CD4-positive, alpha-beta T cell (primary cell): ENCODE data around the gene ESRRG. TPM values are rescaled to one million over a fixed set of nuclear protein-coding genes. Genes with fewer than 3 reads are reported as not detected.

ENCODE experiments used
- ATAC-seq: fragments of 200-7000 bp; cut with Tn5 transposase; one replicate; pipeline ENCODE4 v1.10.0; 2022; ENCODE audit warnings: mild to moderate bottlenecking; ENCODE audit not compliant: poor library complexity
- CTCF ChIA-PET: fragments of 350-600 bp; sonication (Branson Sonifier 250); formaldehyde crosslinking; loops from one replicate; lab custom pipeline; 2021; ENCODE audit warnings: antibody characterized with exemption, inconsistent platforms; lab: Charles Lee
- POLR2A ChIA-PET: fragments of 350-600 bp; sonication (Branson Sonifier 250); formaldehyde crosslinking; loops from one replicate; lab custom pipeline; 2021; ENCODE audit warnings: antibody characterized with exemption, inconsistent platforms; lab: Charles Lee
- DNase-seq, 14 experiments: peaks; one replicate each; pipeline ENCODE4 v3.0.0-alpha.2; 2013 to 2020; ENCODE audit warnings: mixed read lengths in 2 of 14
- H3K27ac ChIP-seq, 2 donors: one replicate each; pipeline versions ENCODE4 v1.5.1 to v1.7.0; 2013; ENCODE audit warnings: low read length in 2 of 2, low read depth in 1 of 2, mild to moderate bottlenecking in 1 of 2
- H3K27me3 ChIP-seq, 2 experiments: 1 replicate in 1 of 2; 2 replicates in 1 of 2; pipeline versions ENCODE4 v1.6.1 to v1.7.0; 2013; ENCODE audit warnings: low read length in 2 of 2, control low read depth in 1 of 2, mild to moderate bottlenecking in 1 of 2, moderate library complexity in 1 of 2; ENCODE audit not compliant: insufficient read depth in 2 of 2, control insufficient read depth in 1 of 2
- H3K36me3 ChIP-seq: one replicate; pipeline ENCODE4 v1.6.1; 2013; ENCODE audit warnings: low read length, control low read depth; ENCODE audit not compliant: insufficient read depth
- H3K4me1 ChIP-seq: one replicate; pipeline ENCODE4 v1.6.1; 2013; ENCODE audit warnings: low read length, control low read depth; ENCODE audit not compliant: insufficient read depth
- H3K4me3 ChIP-seq: one replicate; pipeline ENCODE4 v1.5.1; 2013; ENCODE audit warnings: mild to moderate bottlenecking, low read length, moderate library complexity
- H3K9me3 ChIP-seq, 2 experiments: 1 replicate in 1 of 2; 2 replicates in 1 of 2; pipeline versions ENCODE4 v1.6.1 to v1.7.0; 2013; ENCODE audit warnings: low read length in 2 of 2, mild to moderate bottlenecking in 2 of 2, control low read depth in 1 of 2, moderate library complexity in 1 of 2; ENCODE audit not compliant: control insufficient read depth in 1 of 2, insufficient read depth in 1 of 2
- H3K27ac Mint-ChIP-seq: one replicate; pipeline ENCODE4 v1.8.0; 2020; ENCODE audit warnings: mixed read lengths
- H3K27me3 Mint-ChIP-seq: one replicate; pipeline ENCODE4 v1.8.0; 2021; ENCODE audit warnings: mixed read lengths
- H3K36me3 Mint-ChIP-seq: one replicate; pipeline ENCODE4 v1.8.0; 2021; ENCODE audit warnings: low read depth, mixed read lengths
- H3K4me1 Mint-ChIP-seq: one replicate; pipeline ENCODE4 v1.8.0; 2021; ENCODE audit warnings: low read depth, mixed read lengths
- H3K4me3 Mint-ChIP-seq: one replicate; pipeline ENCODE4 v1.8.0; 2020; ENCODE audit warnings: mild to moderate bottlenecking, mixed read lengths
- H3K9me3 Mint-ChIP-seq: one replicate; pipeline ENCODE4 v1.8.0; 2020; ENCODE audit warnings: mixed read lengths
- CTCF ChIP-seq: fragments of 200-600 bp; IDR thresholded peaks from one replicate; pipeline ENCODE4 v1.8.0; 2022; ENCODE audit warnings: antibody characterized with exemption, mild to moderate bottlenecking
- intact Hi-C, 2 experiments: fragments of 100-400 bp; cut with DNase I in 1 of 2; cut with micrococcal nuclease in 1 of 2; formaldehyde crosslinking; loops; one replicate each; pipeline versions ENCODE4 v1.15.1 to v1.9.0; 2023 to 2025; cut with DNase I, micrococcal nuclease
- total RNA-seq, 174 experiments: library from RNA in 2 of 174; stranded (reverse) in 2 of 174; gene quantifications; one replicate each; pipeline ENCODE4 v1.2.3 and lab custom pipeline; 2021 to 2026

ESRRG gene
- total RNA-seq, 2 experiments from 2014 or later: not detected

GRCh38 chr1:216722821-216723220, 408 bp downstream of the ESRRG start:
- no peak for TF ChIP-seq CTCF
- ChIA-PET POLR2A (interaction anchor here (0.6 kb wide), 1 partner anchor 857 kb away, joined by 5 read pairs; no protein-coding TSS in a partner anchor), CTCF (no interaction called here)
- Mint-ChIP-seq H3K36me3 (no peaks in the 10 kb centered on the region), H3K9me3 (no peaks in the 10 kb centered on the region), H3K4me3 (no peak overlapping the region), H3K4me1 (no peaks in the 10 kb centered on the region), H3K27ac (no peak overlapping the region), H3K27me3 (peaks cover 15% of the 10 kb centered on the region)
- Histone ChIP-seq H3K27me3 (peaks cover 0 to 12% of the 10 kb centered on the region in 2 experiments), H3K36me3 (no peaks in the 10 kb centered on the region), H3K4me3 (no peak overlapping the region), H3K27ac (no peak overlapping the region), H3K4me1 (no peaks in the 10 kb centered on the region), H3K9me3 (peaks cover 0 to 4% of the 10 kb centered on the region in 2 experiments)
- ATAC-seq: no peak
- no peak for DNase-seq
- intact Hi-C loops: no loop called here

GRCh38 chr1:216721863-216722262, 1.4 kb downstream of the ESRRG start:
- CTCF ChIA-PET: no interaction called here
- no peak for ATAC-seq

GRCh38 chr1:216721062-216721461, 2.2 kb downstream of the ESRRG start:
- intact Hi-C loops: no loop called here
- peaks cover 0 to 4% of the 10 kb centered on the region in 2 experiments for H3K9me3 ChIP-seq
- ChIA-PET CTCF (no interaction called here), POLR2A (no interaction called here)
- DNase-seq (no peak), ATAC-seq (no peak)
- H3K27me3 ChIP-seq: peaks cover 0 to 12% of the 10 kb centered on the region in 2 experiments
- Mint-ChIP-seq H3K36me3 (no peaks in the 10 kb centered on the region), H3K4me3 (no peak overlapping the region), H3K27ac (no peak overlapping the region), H3K4me1 (no peaks in the 10 kb centered on the region), H3K27me3 (peaks cover 15% of the 10 kb centered on the region), H3K9me3 (no peaks in the 10 kb centered on the region)
- H3K4me1 ChIP-seq: no peaks in the 10 kb centered on the region
- no peak overlapping the region for H3K4me3 ChIP-seq
- TF ChIP-seq CTCF: no peak
- no peaks in the 10 kb centered on the region for H3K36me3 ChIP-seq
- no peak overlapping the region for H3K27ac ChIP-seq

More at GRCh38 chr1:216721863-216722262, 1.4 kb downstream of the ESRRG start:
- no peak overlapping the region for H3K27ac Mint-ChIP-seq
- H3K4me3 ChIP-seq: no peak overlapping the region
- POLR2A ChIA-PET: no interaction called here
- H3K4me1 ChIP-seq: no peaks in the 10 kb centered on the region
- H3K9me3 Mint-ChIP-seq: no peaks in the 10 kb centered on the region
- H3K9me3 ChIP-seq: peaks cover 0 to 4% of the 10 kb centered on the region in 2 experiments
- H3K4me1 Mint-ChIP-seq: no peaks in the 10 kb centered on the region
- H3K4me3 Mint-ChIP-seq: no peak overlapping the region
- H3K27ac ChIP-seq: no peak overlapping the region
- DNase-seq: no peak
- intact Hi-C loops: no loop called here
- peaks cover 0 to 12% of the 10 kb centered on the region in 2 experiments for H3K27me3 ChIP-seq
- H3K36me3 Mint-ChIP-seq: no peaks in the 10 kb centered on the region
- H3K27me3 Mint-ChIP-seq: peaks cover 15% of the 10 kb centered on the region
- TF ChIP-seq CTCF: no peak
- no peaks in the 10 kb centered on the region for H3K36me3 ChIP-seq
